GM12878 (cell line): Measurements from ENCODE around the gene DIAPH3. TPM values are rescaled to one million over a fixed set of nuclear protein-coding genes. Genes with fewer than 3 reads are reported as not detected.

Source experiments
- ATAC-seq: fragments of 200-7000 bp; cut with Tn5 transposase; 3 replicates; pipeline ENCODE4 v1.9.1; 2020; ENCODE audit warnings: mild to moderate bottlenecking, moderate library complexity
- BruUV-seq: library from RNA; stranded (reverse); fragments of 400-500 nt; replicated peaks from 2 replicates; lab custom pipeline; 2021; lab: Mats Ljungman, UMichigan
- CTCF ChIA-PET: fragments of 300-600 bp; sonication (Branson Sonifier 250); formaldehyde crosslinking; extraction: SDS; loops from one replicate; lab custom pipeline; 2021; ENCODE audit warnings: inconsistent platforms; lab: Yijun Ruan, JAX
- POLR2A ChIA-PET: fragments of 350-600 bp; formaldehyde crosslinking; extraction: SDS; loops from one replicate; lab custom pipeline; 2021; ENCODE audit warnings: inconsistent platforms; lab: Charles Lee
- RAD21 ChIA-PET: fragments of 300-600 bp; sonication (Branson Sonifier 250); formaldehyde crosslinking; loops from one replicate; lab custom pipeline; 2023; ENCODE audit warnings: antibody characterized with exemption; ENCODE audit not compliant: unreplicated experiment; lab: Charles Lee
- SMC1A ChIA-PET: fragments of 300-600 bp; sonication (Branson Sonifier 250); formaldehyde crosslinking; loops from one replicate; lab custom pipeline; 2023; ENCODE audit not compliant: unreplicated experiment, uncharacterized antibody; lab: Charles Lee
- DNase-seq: peaks from one replicate; pipeline ENCODE4 v3.0.0-alpha.2; 2011; ENCODE audit warnings: low read depth, low spot score
- FAIRE-seq: peaks from 3 replicates; lab custom pipeline; 2011; peaks lifted over from hg19 to GRCh38; lab: Jason Lieb, UNC
- H2AFZ ChIP-seq: 2 replicates; pipeline ENCODE4 v1.6.0; 2011; ENCODE audit warnings: low read depth, low read length, control low read depth; ENCODE audit not compliant: control insufficient read depth
- H3K27ac ChIP-seq: 2 replicates; pipeline ENCODE4 v1.5.1; 2011; ENCODE audit warnings: control low read depth; ENCODE audit not compliant: control insufficient read depth, insufficient read depth
- H3K27me3 ChIP-seq, 2 experiments: replicated peaks in 1 of 2; 2 replicates each; pipeline versions ENCODE4 v1.6.0 to v1.6.1; 2011; ENCODE audit warnings: low read length in 1 of 2; ENCODE audit not compliant: control insufficient read depth in 2 of 2, insufficient read depth in 2 of 2
- H3K36me3 ChIP-seq, 2 experiments: 2 replicates each; pipeline ENCODE4 v1.5.1; 2011; ENCODE audit warnings: low read length in 1 of 2; ENCODE audit not compliant: control insufficient read depth in 2 of 2, insufficient read depth in 2 of 2
- H3K4me1 ChIP-seq: 2 replicates; pipeline ENCODE4 v1.6.1; 2011; ENCODE audit warnings: mild to moderate bottlenecking, low read length, moderate library complexity, mixed read lengths; ENCODE audit not compliant: control insufficient read depth, insufficient read depth
- H3K4me2 ChIP-seq: 2 replicates; pipeline ENCODE4 v1.6.0; 2011; ENCODE audit warnings: control low read depth; ENCODE audit not compliant: control insufficient read depth, insufficient read depth
- H3K4me3 ChIP-seq: fragments of 200-600 bp; sonication (generic); 2 replicates; pipeline ENCODE4 v1.5.1; 2016
- H3K79me2 ChIP-seq: 2 replicates; pipeline ENCODE4 v1.6.0; 2011; ENCODE audit warnings: low read length; ENCODE audit not compliant: control insufficient read depth, insufficient read depth
- H3K9ac ChIP-seq: 2 replicates; pipeline ENCODE4 v1.8.0; 2011; ENCODE audit warnings: low read length, control low read depth, mixed read lengths; ENCODE audit not compliant: control insufficient read depth, insufficient read depth
- H3K9me3 ChIP-seq: replicated peaks from 3 replicates; pipeline ENCODE4 v1.5.1; 2011; ENCODE audit warnings: mild to moderate bottlenecking, low read length; ENCODE audit not compliant: control insufficient read depth, insufficient read depth
- H4K20me1 ChIP-seq: 2 replicates; pipeline ENCODE4 v1.6.0; 2011; ENCODE audit not compliant: control insufficient read depth, insufficient read depth
- BACH1 ChIP-seq: fragments of 450-650 bp; IDR thresholded peaks from 2 replicates; pipeline ENCODE4 v1.6.1; 2017; ENCODE audit warnings: mild to moderate bottlenecking, borderline replicate concordance
- CBFB ChIP-seq: IDR thresholded peaks from 2 replicates; pipeline ENCODE4 v1.6.1; 2016; ENCODE audit warnings: antibody characterized with exemption, low read depth
- MTA3 ChIP-seq: IDR thresholded peaks from 2 replicates; pipeline ENCODE4 v1.6.1; 2012; ENCODE audit warnings: low read length, inconsistent platforms, borderline replicate concordance
- NFXL1 ChIP-seq: fragments of 450-650 bp; IDR thresholded peaks from 2 replicates; pipeline ENCODE4 v1.6.1; 2017; ENCODE audit warnings: antibody characterized with exemption, mild to moderate bottlenecking, borderline replicate concordance
- PAX8 ChIP-seq: fragments of 450-650 bp; IDR thresholded peaks from 2 replicates; pipeline ENCODE4 v1.6.1; 2017; ENCODE audit warnings: mild to moderate bottlenecking, moderate library complexity
- SIN3A ChIP-seq: IDR thresholded peaks from 2 replicates; pipeline ENCODE4 v1.6.1; 2012; ENCODE audit warnings: low read depth, low read length, improper control_type of control experiment
- STAT3 ChIP-seq: IDR thresholded peaks from 2 replicates; pipeline ENCODE4 v1.6.1; 2011; ENCODE audit warnings: low read depth, low read length, improper control_type of control experiment
- SUZ12 ChIP-seq: fragments of 200-600 bp; sonication (generic); IDR thresholded peaks from one replicate; pipeline ENCODE4 v1.6.1; 2018; ENCODE audit warnings: antibody characterized with exemption, mild to moderate bottlenecking; ENCODE audit not compliant: unreplicated experiment
- TARDBP ChIP-seq: IDR thresholded peaks from 2 replicates; pipeline ENCODE4 v1.6.1; 2016; ENCODE audit warnings: borderline replicate concordance
- WGBS: methylation state at CpG from one replicate; pipeline ENCODE4 v1.1.6; 2016; ENCODE audit warnings: low lambda C conversion rate; ENCODE audit not compliant: insufficient replicate concordance, insufficient coverage; ENCODE audit errors: missing lambda C conversion rate; 5-methylcytosine and 5-hydroxymethylcytosine counted together
- in situ Hi-C: fragments of 300-500 bp; cut with MboI; formaldehyde crosslinking; loops from 9 replicates; pipeline ENCODE4 v1.14.3; 2018; ENCODE audit warnings: mixed read lengths
- intact Hi-C: fragments of 100-400 bp; cut with micrococcal nuclease; formaldehyde crosslinking; loops from one replicate; pipeline ENCODE4 v1.14.2; 2022; ENCODE audit not compliant: unreplicated experiment
- polyA plus RNA-seq, 11 experiments: library from polyadenylated mRNA; depleted of rRNA in 4 of 11; unstranded in 6 of 11; stranded (reverse) in 5 of 11; fragments of >200 nt; fragmentation: Nextera tagmentation in 4 of 11; fragmentation: Illumina TruSeq in 1 of 11; extraction: Ambion mirVana in 4 of 11; extraction: Trizol in 1 of 11; gene quantifications; 1 replicate in 1 of 11; 2 replicates in 10 of 11; pipeline versions ENCODE4 v1.2.1 to v1.2.3, GENCODE V29; 2011 to 2016; ENCODE audit warnings: inconsistent platforms in 2 of 11, missing spikeins in 2 of 11, low read depth in 1 of 11
- total RNA-seq, 4 experiments: library from RNA; depleted of rRNA in 3 of 4; stranded (reverse); fragments of >200 nt in 3 of 4; fragmentation: Illumina TruSeq in 1 of 4; extraction: Trizol in 1 of 4; gene quantifications; 2 replicates each; pipeline versions ENCODE4 v1.2.1 to v1.2.3, GENCODE V29; 2013 to 2021
- TF ChIP-seq, protein P1 (sequence below): IDR thresholded peaks from 2 replicates; pipeline ENCODE4 v1.6.1; 2012; ENCODE audit warnings: mild to moderate bottlenecking, low read depth, low read length
- TF ChIP-seq, protein P2 (sequence below): fragments of 450-650 bp; IDR thresholded peaks from 2 replicates; pipeline ENCODE4 v1.6.1; 2016; ENCODE audit warnings: mild to moderate bottlenecking, moderate library complexity, borderline replicate concordance
- TF ChIP-seq, protein P3 (sequence below): fragments of 450-650 bp; conservative IDR thresholded peaks from 2 replicates; pipeline ENCODE4 v1.6.1; 2017; ENCODE audit warnings: mild to moderate bottlenecking, moderate library complexity

Gene DIAPH3
- total and polyA plus RNA-seq, 10 of the 15 experiments (the other 5 are each of a cell fraction or from before 2014, with no cell fraction given), result 10.1 to 25.2 (median 15.4) TPM

DNA sequence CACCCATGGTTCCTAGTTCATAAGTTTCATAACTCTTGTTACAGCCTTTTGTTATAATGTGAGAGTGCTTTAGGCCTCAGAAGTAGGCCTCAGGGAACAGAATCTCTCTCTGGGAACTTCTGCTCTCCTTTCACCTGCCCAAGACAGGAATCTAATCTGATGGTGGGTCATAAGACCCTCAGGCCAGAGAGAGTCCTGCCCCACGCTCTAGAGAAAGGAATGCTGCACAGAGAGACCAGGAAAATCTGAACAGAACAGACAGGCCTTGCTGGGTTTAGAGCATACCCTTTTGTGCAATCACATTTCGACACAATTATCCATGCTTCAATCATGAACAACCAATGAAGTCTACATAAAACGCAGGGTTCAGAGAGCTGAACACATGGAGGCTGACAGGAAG lies 3.4 kb upstream of the DIAPH3 start:
- H4K20me1 ChIP-seq, result no peaks in the 10 kb centered on the region
- H3K27me3 ChIP-seq, result no peaks in the 10 kb centered on the region
- RAD21 ChIA-PET, result no interaction called here
- peaks cover 25% of the 10 kb centered on the region for H3K79me2 ChIP-seq
- CTCF ChIA-PET, result no interaction called here
- H2AFZ ChIP-seq, result no peak overlapping the region
- WGBS, result 92% methylated on average over 3 of the region's 3 CpGs
- POLR2A ChIA-PET, result no interaction called here
- TF ChIP-seq, protein P1, sequence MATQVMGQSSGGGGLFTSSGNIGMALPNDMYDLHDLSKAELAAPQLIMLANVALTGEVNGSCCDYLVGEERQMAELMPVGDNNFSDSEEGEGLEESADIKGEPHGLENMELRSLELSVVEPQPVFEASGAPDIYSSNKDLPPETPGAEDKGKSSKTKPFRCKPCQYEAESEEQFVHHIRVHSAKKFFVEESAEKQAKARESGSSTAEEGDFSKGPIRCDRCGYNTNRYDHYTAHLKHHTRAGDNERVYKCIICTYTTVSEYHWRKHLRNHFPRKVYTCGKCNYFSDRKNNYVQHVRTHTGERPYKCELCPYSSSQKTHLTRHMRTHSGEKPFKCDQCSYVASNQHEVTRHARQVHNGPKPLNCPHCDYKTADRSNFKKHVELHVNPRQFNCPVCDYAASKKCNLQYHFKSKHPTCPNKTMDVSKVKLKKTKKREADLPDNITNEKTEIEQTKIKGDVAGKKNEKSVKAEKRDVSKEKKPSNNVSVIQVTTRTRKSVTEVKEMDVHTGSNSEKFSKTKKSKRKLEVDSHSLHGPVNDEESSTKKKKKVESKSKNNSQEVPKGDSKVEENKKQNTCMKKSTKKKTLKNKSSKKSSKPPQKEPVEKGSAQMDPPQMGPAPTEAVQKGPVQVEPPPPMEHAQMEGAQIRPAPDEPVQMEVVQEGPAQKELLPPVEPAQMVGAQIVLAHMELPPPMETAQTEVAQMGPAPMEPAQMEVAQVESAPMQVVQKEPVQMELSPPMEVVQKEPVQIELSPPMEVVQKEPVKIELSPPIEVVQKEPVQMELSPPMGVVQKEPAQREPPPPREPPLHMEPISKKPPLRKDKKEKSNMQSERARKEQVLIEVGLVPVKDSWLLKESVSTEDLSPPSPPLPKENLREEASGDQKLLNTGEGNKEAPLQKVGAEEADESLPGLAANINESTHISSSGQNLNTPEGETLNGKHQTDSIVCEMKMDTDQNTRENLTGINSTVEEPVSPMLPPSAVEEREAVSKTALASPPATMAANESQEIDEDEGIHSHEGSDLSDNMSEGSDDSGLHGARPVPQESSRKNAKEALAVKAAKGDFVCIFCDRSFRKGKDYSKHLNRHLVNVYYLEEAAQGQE, result no peak
- TF ChIP-seq SUZ12 (no peak), MTA3 (no peak), PAX8 (no peak), STAT3 (no peak), SIN3A (no peak), NFXL1 (no peak), TARDBP (no peak), BACH1 (no peak), CBFB (no peak)
- TF ChIP-seq, protein P2, sequence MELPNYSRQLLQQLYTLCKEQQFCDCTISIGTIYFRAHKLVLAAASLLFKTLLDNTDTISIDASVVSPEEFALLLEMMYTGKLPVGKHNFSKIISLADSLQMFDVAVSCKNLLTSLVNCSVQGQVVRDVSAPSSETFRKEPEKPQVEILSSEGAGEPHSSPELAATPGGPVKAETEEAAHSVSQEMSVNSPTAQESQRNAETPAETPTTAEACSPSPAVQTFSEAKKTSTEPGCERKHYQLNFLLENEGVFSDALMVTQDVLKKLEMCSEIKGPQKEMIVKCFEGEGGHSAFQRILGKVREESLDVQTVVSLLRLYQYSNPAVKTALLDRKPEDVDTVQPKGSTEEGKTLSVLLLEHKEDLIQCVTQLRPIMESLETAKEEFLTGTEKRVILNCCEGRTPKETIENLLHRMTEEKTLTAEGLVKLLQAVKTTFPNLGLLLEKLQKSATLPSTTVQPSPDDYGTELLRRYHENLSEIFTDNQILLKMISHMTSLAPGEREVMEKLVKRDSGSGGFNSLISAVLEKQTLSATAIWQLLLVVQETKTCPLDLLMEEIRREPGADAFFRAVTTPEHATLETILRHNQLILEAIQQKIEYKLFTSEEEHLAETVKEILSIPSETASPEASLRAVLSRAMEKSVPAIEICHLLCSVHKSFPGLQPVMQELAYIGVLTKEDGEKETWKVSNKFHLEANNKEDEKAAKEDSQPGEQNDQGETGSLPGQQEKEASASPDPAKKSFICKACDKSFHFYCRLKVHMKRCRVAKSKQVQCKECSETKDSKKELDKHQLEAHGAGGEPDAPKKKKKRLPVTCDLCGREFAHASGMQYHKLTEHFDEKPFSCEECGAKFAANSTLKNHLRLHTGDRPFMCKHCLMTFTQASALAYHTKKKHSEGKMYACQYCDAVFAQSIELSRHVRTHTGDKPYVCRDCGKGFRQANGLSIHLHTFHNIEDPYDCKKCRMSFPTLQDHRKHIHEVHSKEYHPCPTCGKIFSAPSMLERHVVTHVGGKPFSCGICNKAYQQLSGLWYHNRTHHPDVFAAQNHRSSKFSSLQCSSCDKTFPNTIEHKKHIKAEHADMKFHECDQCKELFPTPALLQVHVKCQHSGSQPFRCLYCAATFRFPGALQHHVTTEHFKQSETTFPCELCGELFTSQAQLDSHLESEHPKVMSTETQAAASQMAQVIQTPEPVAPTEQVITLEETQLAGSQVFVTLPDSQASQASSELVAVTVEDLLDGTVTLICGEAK, result no peak
- TF ChIP-seq, protein P3, sequence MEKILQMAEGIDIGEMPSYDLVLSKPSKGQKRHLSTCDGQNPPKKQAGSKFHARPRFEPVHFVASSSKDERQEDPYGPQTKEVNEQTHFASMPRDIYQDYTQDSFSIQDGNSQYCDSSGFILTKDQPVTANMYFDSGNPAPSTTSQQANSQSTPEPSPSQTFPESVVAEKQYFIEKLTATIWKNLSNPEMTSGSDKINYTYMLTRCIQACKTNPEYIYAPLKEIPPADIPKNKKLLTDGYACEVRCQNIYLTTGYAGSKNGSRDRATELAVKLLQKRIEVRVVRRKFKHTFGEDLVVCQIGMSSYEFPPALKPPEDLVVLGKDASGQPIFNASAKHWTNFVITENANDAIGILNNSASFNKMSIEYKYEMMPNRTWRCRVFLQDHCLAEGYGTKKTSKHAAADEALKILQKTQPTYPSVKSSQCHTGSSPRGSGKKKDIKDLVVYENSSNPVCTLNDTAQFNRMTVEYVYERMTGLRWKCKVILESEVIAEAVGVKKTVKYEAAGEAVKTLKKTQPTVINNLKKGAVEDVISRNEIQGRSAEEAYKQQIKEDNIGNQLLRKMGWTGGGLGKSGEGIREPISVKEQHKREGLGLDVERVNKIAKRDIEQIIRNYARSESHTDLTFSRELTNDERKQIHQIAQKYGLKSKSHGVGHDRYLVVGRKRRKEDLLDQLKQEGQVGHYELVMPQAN, result no peak
- TF ChIP-seq, all 136 proteins: peak for 0
- DNase-seq (no peak), FAIRE-seq (no peak), ATAC-seq (no peak)
- H3K9ac ChIP-seq, result no peak overlapping the region
- H3K4me2 ChIP-seq, result no peak overlapping the region
- no peaks in the 10 kb centered on the region for H3K9me3 ChIP-seq
- SMC1A ChIA-PET, result no interaction called here
- no TSS peak for BruUV-seq
- intact Hi-C loops, result no loop called here
- no peaks in the 10 kb centered on the region for H3K36me3 ChIP-seq
- no peak overlapping the region for H3K4me3 ChIP-seq
- no peaks in the 10 kb centered on the region for H3K4me1 ChIP-seq
- in situ Hi-C loops, result no loop called here
- no peak overlapping the region for H3K27ac ChIP-seq
